Glomerular visceral epithelial cell (primary cell): ENCODE measurements around the gene GAS5.
"Not testable (repeated sequence)": the region's sequence is repeated elsewhere in the genome, so short reads cannot be mapped to it uniquely, and the experiment has no call there.

Experiments used
- DNase-seq: peaks from one replicate; pipeline ENCODE4 v3.0.0-alpha.2; 2016; ENCODE audit errors: extremely low spot score

Gene GAS5

GRCh38 chr1:173869021-173869359 is 1.2 kb upstream of the GAS5 start:
- no peak for DNase-seq

- peak; percentile 89 for DNase-seq
Measured at GRCh38 chr1:173868266-173869020, 654 bp upstream of the GAS5 start, which contains the start of gene ZBTB37. TSS of gene ZBTB37 (plus strand) at chr1:173868380. CDS start at chr1:173870226, 1,846 bp downstream.

- no peak for DNase-seq
Measured at GRCh38 chr1:173867141-173867752, 542 bp downstream of the GAS5 start.

- no peak for DNase-seq
Measured at GRCh38 chr1:173866413-173867115, 1.2 kb downstream of the GAS5 start.

- peak; percentile 8 for DNase-seq
Measured at GRCh38 chr1:173865468-173866164, 2.2 kb downstream of the GAS5 start.

- no peak for DNase-seq
Measured at GRCh38 chr1:173864179-173864867, 3.5 kb downstream of the GAS5 start.

- no peak for DNase-seq
Measured at GRCh38 chr1:173863224-173864161, 4.3 kb downstream of the GAS5 start.

GRCh38 chr1:173862769-173863223 is 5.0 kb downstream of the GAS5 start:
- DNase-seq = no peak

- DNase-seq = peak; percentile 17
Measured at GRCh38 chr1:173862146-173862768, 5.5 kb downstream of the GAS5 start.

GRCh38 chr1:173861731-173862145 is 6.1 kb downstream of the GAS5 start:
- peak; percentile 19 for DNase-seq

GRCh38 chr1:173860065-173860464 is 7.7 kb downstream of the GAS5 start:
- DNase-seq = no peak

- DNase-seq = not testable (repeated sequence)
Measured at GRCh38 chr1:173859547-173859946, 8.2 kb downstream of the GAS5 start.

- no peak for DNase-seq
Measured at GRCh38 chr1:173857363-173857917, 10.3 kb downstream of the GAS5 start.

GRCh38 chr1:173856903-173857302 is 10.9 kb downstream of the GAS5 start:
- no peak for DNase-seq

- no peak for DNase-seq
Measured at GRCh38 chr1:173856014-173856413, 11.8 kb downstream of the GAS5 start.

- no peak for DNase-seq
Measured at GRCh38 chr1:173853074-173853473, 14.7 kb downstream of the GAS5 start.

GRCh38 chr1:173852105-173852504 is 15.7 kb downstream of the GAS5 start:
- no peak for DNase-seq

- no peak for DNase-seq
Measured at GRCh38 chr1:173832748-173833147, 35.0 kb downstream of the GAS5 start.

- no peak for DNase-seq
Measured at GRCh38 chr1:173827611-173828010, 40.2 kb downstream of the GAS5 start.
